ENCODE measurements around the gene OR10A4.

The OR10A4 gene

DNA sequence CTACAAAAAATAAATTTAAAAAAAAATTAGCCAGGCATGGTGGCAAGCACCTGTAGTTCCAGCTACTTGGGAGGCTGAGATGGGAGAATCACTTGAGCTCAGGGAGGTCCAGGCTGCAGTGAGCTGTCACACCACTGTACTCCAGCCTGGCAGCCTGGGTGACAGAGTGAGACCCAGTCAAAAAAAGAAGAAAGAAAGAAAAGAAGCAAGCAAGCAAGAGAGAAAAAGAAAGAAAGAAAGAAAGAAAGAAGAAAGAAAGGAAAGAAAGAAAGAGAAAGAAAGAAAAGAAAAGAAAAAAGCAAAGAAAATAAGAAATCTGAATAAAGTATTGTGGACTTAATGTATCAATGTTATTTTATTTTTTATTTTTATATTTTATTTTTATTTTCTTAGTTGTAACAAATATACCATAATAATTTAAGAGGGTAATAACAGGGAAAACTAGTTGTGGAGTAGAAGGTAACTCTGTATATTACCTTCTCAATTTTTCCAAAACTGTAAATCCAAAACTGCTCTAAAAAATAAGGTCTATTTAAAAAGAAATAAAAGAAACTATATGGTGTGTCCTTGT lies 48.7 kb downstream of the OR10A4 start:
- TF ChIP-seq, protein P1, sequence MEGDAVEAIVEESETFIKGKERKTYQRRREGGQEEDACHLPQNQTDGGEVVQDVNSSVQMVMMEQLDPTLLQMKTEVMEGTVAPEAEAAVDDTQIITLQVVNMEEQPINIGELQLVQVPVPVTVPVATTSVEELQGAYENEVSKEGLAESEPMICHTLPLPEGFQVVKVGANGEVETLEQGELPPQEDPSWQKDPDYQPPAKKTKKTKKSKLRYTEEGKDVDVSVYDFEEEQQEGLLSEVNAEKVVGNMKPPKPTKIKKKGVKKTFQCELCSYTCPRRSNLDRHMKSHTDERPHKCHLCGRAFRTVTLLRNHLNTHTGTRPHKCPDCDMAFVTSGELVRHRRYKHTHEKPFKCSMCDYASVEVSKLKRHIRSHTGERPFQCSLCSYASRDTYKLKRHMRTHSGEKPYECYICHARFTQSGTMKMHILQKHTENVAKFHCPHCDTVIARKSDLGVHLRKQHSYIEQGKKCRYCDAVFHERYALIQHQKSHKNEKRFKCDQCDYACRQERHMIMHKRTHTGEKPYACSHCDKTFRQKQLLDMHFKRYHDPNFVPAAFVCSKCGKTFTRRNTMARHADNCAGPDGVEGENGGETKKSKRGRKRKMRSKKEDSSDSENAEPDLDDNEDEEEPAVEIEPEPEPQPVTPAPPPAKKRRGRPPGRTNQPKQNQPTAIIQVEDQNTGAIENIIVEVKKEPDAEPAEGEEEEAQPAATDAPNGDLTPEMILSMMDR (IDR thresholded peaks at IDR 0.05; ENCODE audit: borderline replicate concordance, extremely low read depth, low read length, poor library complexity, severe bottlenecking), result no peak

DNA sequence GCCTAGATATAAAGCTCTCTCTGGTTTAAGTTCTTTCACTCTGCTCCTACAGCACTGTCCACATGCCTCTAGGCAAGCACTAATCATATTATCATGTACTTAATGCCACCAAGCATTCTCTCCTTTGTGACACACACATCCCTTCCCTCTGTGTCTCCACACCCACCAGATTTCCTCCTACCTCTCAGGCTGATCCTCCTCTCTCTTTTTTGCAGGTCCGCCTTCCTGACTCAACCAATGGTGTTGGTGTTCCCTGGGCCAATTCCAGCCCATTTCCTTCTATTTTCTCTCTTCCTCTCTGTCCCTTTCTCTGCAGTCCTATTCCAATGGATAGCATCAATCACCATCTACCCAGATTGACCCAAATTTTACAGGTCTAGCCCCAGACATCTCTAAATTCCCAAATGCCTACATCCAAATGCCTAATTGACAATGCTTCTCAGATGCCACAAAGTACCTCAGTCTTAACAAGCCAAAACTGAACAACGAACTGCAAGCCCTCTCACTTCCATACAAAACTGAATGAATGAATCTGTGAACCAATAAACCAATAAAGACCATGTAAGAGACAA lies 49.3 kb downstream of the OR10A4 start:
- peaks cover 18% of the 10 kb centered on the region for H3K79me2 ChIP-seq (ENCODE audit: insufficient read depth, low read length)
- no peaks in the 10 kb centered on the region for H4K20me1 ChIP-seq (ENCODE audit: insufficient read depth, low read length)
- no peaks in the 10 kb centered on the region for H3K36me3 ChIP-seq (ENCODE audit: insufficient read depth, low read length)
- H3K4me1 ChIP-seq (ENCODE audit: insufficient read depth, low read length), result peaks cover 41% of the 10 kb centered on the region
- H2AFZ ChIP-seq (ENCODE audit: low read depth, low read length), result peak overlapping the region; percentile 86
- peak overlapping the region; percentile 28 to 83; a peak in 3 of 4 replicates for H3K4me3 ChIP-seq (ENCODE audit: low read depth in 1 of 2, low read length in 2 of 2)
- H3K27ac ChIP-seq (ENCODE audit: low read length), result peak overlapping the region; percentile 92
- H3K9ac ChIP-seq (ENCODE audit: low read depth, low read length), result peak overlapping the region; percentile 69
- peak overlapping the region; percentile 65 for H3K4me2 ChIP-seq (ENCODE audit: insufficient read depth, low read length)
- H3K27me3 ChIP-seq (ENCODE audit: insufficient read depth, low read length, poor library complexity), result no peaks in the 10 kb centered on the region
- ATAC-seq (ENCODE audit: insufficient read depth, low read depth) (peak; percentile 12), DNase-seq (no peak)
- no peak for TF ChIP-seq EZH2 (IDR thresholded peaks at IDR 0.05; ENCODE audit: borderline replicate concordance, low read depth, low read length, severe bottlenecking)
- TF ChIP-seq, protein P1 (IDR thresholded peaks at IDR 0.05; ENCODE audit: borderline replicate concordance, extremely low read depth, low read length, poor library complexity, severe bottlenecking), result no peak
- H3K9me3 ChIP-seq (ENCODE audit: insufficient read depth, low read length, severe bottlenecking), result no peaks in the 10 kb centered on the region

More for the DNA sequence above, 48.7 kb downstream of the OR10A4 start:
- Histone ChIP-seq H3K4me1 (ENCODE audit: insufficient read depth, low read length) (peaks cover 35% of the 10 kb centered on the region), H3K4me2 (ENCODE audit: insufficient read depth, low read length) (peak overlapping the region; percentile 65; the same call in 1 of the 2 replicates), H2AFZ (ENCODE audit: low read depth, low read length) (peak overlapping the region; percentile 86; the same call in 1 of the 2 replicates), H3K4me3 (ENCODE audit: low read depth in 1 of 2, low read length in 2 of 2) (no peak overlapping the region), H3K9ac (ENCODE audit: low read depth, low read length) (no peak overlapping the region), H3K27ac (ENCODE audit: low read length) (no peak overlapping the region), H3K9me3 (ENCODE audit: insufficient read depth, low read length, severe bottlenecking) (no peaks in the 10 kb centered on the region), H3K79me2 (ENCODE audit: insufficient read depth, low read length) (peaks cover 17% of the 10 kb centered on the region), H3K27me3 (ENCODE audit: insufficient read depth, low read length, poor library complexity) (no peaks in the 10 kb centered on the region), H3K36me3 (ENCODE audit: insufficient read depth, low read length) (no peaks in the 10 kb centered on the region), H4K20me1 (ENCODE audit: insufficient read depth, low read length) (no peaks in the 10 kb centered on the region)
- no peak for DNase-seq
- no peak for ATAC-seq (ENCODE audit: insufficient read depth, low read depth)

DNA sequence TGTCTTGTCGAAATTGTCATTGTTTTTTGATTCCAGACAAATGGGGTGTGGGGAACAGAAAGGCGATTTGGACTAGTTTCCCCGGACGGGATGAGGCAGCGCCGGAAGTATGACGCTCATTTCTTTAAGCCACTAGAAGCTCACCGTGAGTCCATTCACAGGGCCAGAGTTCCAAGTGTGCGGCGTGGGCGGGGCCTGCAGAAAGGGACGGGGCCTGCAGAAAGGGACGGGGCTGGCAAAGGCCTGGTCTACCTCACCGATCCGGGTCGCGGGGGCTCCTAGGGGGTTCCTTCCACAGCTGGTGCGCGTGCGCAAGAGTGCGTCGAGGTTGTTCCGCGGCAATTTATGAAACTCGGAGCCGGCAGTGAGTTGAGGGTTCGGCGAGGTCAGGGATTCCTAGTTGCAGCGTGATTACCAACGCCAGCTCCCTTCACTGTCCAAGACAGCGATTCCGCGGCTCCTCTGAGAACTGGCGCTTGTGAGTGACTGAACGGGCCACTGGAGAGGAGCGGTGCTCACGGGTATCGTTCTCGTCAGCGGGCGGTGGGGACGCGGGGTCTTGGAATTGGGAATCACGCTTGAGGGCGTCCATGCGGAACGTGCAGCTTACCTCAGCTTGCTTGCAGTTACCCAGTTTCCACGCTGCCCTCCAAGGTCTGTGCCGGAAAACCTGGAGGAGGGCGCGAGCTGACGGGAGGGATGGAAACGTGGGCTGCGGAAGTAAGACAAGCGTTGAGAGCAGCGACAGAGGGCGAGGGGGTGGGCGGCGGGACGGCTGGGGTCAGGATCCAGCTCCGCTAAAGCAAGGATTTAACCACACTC lies 50.0 kb downstream of the OR10A4 start, which contains the start of gene ZNF215:
Gene ZNF215 (plus strand): TSS at position 219 of the 822 bp plus-strand sequence. CDS start 5,847 bp downstream, outside the sequence.
- H2AFZ ChIP-seq (ENCODE audit: low read depth, low read length), result peak within 1 kb of the TSS; percentile 86
- H3K4me2 ChIP-seq (ENCODE audit: insufficient read depth, low read length), result peak within 1 kb of the TSS; percentile 65
- peak within 1 kb of the TSS; percentile 92 for H3K27ac ChIP-seq (ENCODE audit: low read length)

More for the DNA sequence above, 50.0 kb downstream of the OR10A4 start, which contains the start of gene ZNF215:
- ATAC-seq (ENCODE audit: insufficient read depth, low read depth) (peak; percentile 82), DNase-seq (peak; percentile 79)
- H3K4me3 ChIP-seq (ENCODE audit: low read depth in 1 of 2, low read length in 2 of 2), result peak within 1 kb of the TSS; percentile 28 to 83
- H3K79me2 ChIP-seq (ENCODE audit: insufficient read depth, low read length), result peaks cover 18% of the 10 kb centered on the region
- H3K27me3 ChIP-seq (ENCODE audit: insufficient read depth, low read length, poor library complexity), result no peaks in the 10 kb centered on the region
- TF ChIP-seq EZH2 (IDR thresholded peaks at IDR 0.05; ENCODE audit: borderline replicate concordance, low read depth, low read length, severe bottlenecking), result no peak
- TF ChIP-seq, protein P1 (IDR thresholded peaks at IDR 0.05; ENCODE audit: borderline replicate concordance, extremely low read depth, low read length, poor library complexity, severe bottlenecking), result no peak
- no peaks in the 10 kb centered on the region for H3K36me3 ChIP-seq (ENCODE audit: insufficient read depth, low read length)
- H3K9ac ChIP-seq (ENCODE audit: low read depth, low read length), result peak within 1 kb of the TSS; percentile 69
- H3K9me3 ChIP-seq (ENCODE audit: insufficient read depth, low read length, severe bottlenecking), result no peaks in the 10 kb centered on the region
- H3K4me1 ChIP-seq (ENCODE audit: insufficient read depth, low read length), result peaks cover 48% of the 10 kb centered on the region
- no peaks in the 10 kb centered on the region for H4K20me1 ChIP-seq (ENCODE audit: insufficient read depth, low read length)
